ENCODE data around the gene CASTOR1.

DNA sequence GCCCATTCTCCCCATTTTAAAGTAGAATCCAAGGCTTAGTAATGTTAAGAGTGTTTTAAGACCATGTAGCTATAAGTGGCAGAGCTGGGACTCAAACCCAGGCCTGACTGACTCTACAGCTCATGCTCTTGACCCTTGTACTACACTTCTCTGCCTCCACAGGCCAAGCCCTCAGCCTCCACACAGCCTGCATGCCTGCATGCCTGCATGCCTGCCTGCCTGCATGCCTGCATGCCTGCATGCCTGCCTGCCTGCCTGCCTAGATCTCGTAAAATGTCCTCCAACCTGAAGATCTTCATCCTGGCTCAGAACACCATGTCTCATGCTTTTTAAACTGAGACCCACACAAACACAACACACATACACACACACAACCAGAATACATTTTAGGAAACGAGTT, 18.8 kb upstream of the CASTOR1 start:
- no peak for TF ChIP-seq EZH2phosphoT487 (conservative IDR thresholded peaks at IDR 0.05; ENCODE audit: low read length)
- TF ChIP-seq, protein P1, sequence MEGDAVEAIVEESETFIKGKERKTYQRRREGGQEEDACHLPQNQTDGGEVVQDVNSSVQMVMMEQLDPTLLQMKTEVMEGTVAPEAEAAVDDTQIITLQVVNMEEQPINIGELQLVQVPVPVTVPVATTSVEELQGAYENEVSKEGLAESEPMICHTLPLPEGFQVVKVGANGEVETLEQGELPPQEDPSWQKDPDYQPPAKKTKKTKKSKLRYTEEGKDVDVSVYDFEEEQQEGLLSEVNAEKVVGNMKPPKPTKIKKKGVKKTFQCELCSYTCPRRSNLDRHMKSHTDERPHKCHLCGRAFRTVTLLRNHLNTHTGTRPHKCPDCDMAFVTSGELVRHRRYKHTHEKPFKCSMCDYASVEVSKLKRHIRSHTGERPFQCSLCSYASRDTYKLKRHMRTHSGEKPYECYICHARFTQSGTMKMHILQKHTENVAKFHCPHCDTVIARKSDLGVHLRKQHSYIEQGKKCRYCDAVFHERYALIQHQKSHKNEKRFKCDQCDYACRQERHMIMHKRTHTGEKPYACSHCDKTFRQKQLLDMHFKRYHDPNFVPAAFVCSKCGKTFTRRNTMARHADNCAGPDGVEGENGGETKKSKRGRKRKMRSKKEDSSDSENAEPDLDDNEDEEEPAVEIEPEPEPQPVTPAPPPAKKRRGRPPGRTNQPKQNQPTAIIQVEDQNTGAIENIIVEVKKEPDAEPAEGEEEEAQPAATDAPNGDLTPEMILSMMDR (IDR thresholded peaks at IDR 0.05; ENCODE audit: insufficient read depth, low read length, poor library complexity, severe bottlenecking), result no peak

All from SU-DHL-6 (cell line).